Activated T-cell treated with anti-CD3 and anti-CD28 coated beads, Interleukin-2, amount 50 U/mL, for 1 hour (primary cell): Measurements from ENCODE around the gene STK32C.
"Not testable (repeated sequence)": the region's sequence is repeated elsewhere in the genome, so short reads cannot be mapped to it uniquely, and the experiment has no call there.

ENCODE experiments used
- DNase-seq: peaks from one replicate; pipeline ENCODE4 v3.0.0-alpha.2; 2020

Gene STK32C

DNA sequence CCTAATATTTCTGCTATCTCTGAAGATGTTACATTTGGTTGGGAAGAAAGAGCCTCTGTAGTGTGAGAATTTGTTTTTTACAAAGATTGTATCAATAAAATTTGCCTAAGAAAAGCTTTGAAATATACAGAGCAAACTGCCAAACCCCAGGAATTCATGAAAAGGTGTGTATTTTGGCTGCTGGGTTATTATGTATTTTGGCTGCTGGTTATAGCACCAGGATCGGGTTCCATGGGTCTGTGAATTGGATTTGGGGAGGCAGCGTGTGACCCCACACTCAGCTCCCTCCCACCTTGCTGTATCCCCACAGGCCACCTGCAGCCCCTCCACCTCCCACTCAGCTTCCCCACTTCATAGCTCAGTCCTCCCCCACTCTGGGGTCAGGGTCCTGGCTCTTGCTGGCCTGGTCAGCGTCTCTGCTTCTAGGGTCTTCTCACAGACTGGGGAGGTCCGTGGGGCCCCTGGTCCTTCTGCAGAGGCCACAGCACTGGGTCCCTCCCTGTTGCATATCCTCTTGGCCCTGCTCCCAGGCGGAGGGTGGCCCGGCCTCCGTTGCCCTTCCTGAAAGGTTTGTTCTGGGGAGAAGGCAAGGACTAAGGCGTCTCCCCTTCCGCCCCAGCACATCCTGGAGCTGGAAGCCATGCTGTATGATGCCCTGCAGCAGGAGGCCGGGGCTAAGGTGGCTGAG lies 145.0 kb downstream of the STK32C start:
- no peak for DNase-seq

DNA sequence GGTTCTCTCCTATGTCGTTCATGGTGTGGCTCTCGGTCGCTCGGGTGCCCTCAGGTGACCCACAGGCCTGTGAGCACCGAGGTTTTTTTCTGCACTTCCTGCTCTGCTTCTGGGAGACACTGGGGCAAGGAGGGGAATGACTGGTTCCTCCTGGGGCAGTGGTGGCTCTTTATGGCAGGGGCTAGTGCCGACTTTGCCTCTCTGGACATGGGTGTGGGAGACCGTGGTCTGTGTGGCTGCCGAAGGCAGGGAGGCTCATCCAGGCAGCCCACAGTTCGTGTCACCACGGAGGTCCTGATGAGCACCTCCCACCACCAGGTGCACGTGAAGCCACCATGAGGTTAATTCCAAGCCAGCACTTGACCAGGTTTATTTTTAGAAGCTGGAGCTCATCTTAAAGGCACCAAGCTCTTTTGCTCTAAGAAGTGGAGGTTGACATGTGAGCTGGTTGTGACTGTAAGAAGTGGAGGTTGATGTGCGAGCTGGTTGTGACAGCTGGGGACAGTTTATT lies 145.7 kb downstream of the STK32C start:
- DNase-seq, result peak; percentile 30

- DNase-seq, result not testable (repeated sequence)
Observed at GRCh38 chr10:132160834-132161622, 146.7 kb downstream of the STK32C start.

DNA sequence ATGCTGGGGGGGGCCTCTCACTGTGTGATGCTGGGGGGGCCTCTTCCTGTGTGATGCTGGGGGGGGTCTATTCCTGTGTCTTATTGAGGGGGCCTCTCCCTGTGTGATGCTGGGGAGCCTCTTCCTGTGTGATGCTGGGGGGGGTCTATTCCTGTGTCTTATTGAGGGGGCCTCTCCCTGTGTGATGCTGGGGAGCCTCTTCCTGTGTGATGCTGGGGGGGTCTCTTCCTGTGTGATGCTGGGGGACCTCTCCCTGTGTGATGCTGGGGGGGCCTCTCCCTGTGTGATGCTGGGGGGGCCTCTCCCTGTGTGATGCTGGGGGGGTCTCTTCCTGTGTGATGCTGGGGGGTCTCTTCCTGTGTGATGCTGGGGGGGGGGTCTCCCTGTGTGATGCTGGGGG lies 147.5 kb downstream of the STK32C start:
- DNase-seq, result not testable (repeated sequence)

DNA sequence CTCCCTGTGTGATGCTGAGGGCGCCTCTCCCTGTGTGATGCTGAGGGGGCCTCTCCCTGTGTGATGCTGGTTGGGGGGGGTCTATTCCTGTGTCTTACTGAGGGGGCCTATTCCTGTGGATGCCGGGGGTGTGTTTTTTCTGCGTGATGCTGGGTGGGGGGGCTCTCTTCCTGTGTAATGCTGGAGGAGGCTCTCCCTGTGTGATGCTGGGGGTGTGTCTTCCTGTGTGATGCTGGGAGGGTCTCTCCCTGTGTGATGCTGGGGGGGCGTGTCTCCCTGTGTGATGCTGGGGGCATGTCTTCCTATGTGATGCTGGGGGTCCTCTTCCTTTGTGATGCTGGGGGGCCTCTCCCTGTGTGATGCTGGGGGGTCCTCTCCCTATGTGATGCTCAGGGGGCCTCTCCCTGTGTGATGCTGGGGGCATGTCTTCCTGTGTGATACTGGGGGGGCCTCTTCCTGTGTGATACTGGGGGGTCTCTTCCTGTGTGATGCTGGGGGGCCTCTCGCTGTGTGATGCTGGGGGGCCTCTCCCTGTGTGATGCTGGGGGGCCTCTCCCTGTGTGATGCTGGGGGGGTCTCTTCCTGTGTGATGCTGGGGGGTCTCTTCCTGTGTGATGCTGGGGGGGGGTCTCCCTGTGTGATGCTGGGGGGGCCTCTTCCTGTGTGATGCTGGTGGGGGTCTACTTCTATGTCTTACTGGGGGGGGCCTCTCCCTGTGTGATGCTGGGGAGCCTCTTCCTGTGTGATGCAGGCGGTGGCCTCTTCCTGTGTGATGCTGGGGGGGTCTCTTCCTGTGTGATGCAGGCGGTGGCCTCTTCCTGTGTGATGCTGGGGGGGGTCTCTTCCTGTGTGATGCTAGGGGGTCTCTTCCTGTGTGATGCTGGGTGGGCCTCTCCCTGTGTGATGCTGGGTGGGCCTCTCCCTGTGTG lies 148.2 kb downstream of the STK32C start:
- peak; percentile 37 for DNase-seq

DNA sequence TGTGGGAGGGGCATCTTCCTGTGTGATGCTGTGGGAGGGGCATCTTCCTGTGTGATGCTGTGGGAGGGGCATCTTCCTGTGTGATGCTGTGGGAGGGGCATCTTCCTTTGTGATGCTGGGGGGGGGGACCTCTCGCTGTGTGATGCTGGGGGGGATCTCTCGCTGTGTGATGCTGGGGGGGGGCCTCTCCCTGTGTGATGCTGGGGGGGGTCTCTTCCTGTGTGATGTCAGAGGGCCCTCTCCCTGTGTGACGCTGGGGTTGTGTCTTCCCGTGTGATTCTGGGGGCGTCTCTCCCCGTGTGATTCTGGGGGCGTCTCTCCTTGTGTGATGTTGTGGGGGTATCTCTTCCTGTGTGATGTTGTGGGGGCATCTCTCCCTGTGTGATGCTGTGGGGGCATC lies 148.9 kb downstream of the STK32C start:
- peak; percentile 39 for DNase-seq

DNA sequence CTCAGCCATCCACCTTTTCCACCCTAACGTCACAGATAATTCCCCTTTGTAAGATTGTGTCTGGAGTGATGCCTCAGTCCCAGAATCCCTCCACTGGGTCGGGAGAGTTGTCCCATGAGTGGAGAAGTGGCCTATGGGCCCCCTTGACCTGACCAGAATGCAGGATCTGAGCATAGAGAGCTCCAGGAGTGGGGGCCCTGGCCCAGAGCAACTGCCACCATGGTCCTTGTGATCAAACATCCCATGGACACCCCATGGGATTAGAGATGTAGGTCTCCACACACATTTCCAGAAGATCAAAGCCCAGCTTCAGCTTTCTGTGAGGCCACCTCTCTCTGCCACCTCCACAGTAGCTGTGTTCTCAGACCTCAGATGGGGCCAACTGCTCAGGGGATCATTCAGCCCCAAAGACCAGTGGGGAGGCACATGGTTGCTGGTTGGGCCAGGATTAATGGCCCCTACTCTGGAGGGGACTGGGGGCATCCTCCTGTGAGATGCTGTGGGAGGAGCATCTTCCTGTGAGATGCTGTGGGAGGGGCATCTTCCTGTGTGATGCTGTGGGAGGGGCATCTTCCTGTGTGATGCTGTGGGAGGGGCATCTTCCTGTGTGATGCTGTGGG lies 149.5 kb downstream of the STK32C start:
- peak; percentile 55 for DNase-seq
